T-helper 2 cell (primary cell): ENCODE data around the gene CSNK1A1.
A peak's percentile ranks its signal among the peaks of the same experiment; 100 is the strongest.
"Not testable (repeated sequence)": the region's sequence is repeated elsewhere in the genome, so short reads cannot be mapped to it uniquely, and the experiment has no call there.

Experiments used
- DNase-seq, 5 experiments: peaks; one replicate each; pipeline versions ENCODE4 v3.0.0 to v3.0.0-alpha.2; 2012 to 2022
- total RNA-seq, 2 donors: gene quantifications; one replicate each; lab custom pipeline; 2026; lab: John Stamatoyannopoulos, UW

The CSNK1A1 gene
- total RNA-seq = 214 to 247 reads per million in 2 donors

DNA sequence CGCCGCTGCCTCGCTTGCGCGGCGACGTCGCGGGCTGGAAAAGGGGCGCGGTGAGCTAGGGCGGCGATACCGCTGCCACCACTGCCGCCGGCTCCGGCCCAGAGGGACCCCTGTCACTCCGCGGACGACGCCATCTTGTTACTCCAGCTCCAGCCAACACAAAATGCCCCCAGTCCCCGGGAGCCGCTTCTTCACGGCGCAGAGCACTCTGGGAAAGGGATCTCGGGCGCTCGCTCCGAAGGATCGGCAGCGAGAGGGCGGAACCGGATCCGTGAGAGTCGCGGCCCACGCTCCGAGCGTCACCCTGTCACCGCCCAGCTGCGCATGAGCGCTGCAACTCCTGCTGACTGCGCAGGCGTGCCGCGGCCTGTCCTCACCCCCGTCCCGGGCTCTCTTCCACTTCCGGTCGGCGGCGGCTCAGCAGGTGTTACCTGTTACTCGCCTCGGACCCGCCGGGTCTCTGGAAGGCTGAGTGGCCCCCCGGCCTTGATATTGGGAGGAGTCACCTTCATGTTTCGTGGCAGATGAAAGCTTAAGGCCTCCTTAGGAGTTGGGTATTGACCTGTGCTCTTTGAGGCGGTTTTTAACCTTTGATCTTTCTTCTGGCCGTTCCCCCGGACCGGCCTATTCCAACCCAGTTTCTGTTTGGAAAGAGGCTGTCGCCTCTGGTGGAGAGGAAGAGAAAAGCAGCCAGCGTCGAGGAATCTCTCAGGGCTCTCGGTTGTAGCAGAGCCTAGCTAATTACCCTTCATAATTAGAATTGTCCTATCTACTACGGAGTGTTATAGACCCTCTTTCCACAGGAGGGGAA, at the start of gene CSNK1A1:
TSS of gene CSNK1A1 (minus strand) at position 213 of the 811 bp plus-strand sequence. CDS start 475 bp downstream, outside the sequence.
- peak; percentile 98 to 99 (median 99) for DNase-seq

DNA sequence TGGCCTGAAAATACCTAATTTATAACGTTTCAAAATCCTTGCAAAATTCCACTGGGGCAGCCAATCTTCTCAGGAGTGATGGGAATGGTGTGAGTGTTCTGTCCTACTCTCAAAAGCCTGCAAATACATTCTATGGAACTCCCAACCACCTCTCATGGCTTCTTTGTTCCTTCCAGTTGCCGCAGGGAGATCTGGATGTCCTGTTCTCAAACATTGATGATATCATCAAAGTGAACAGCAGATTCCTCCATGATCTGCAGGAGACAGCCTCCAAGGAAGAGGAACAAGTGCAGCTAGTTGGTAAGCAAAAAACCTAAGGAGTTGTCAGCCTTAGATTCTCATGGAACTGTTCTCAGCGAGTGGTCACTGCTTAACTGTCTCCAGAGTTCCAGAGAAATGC, 49.7 kb upstream of the CSNK1A1 start:
- DNase-seq = no peak

DNA sequence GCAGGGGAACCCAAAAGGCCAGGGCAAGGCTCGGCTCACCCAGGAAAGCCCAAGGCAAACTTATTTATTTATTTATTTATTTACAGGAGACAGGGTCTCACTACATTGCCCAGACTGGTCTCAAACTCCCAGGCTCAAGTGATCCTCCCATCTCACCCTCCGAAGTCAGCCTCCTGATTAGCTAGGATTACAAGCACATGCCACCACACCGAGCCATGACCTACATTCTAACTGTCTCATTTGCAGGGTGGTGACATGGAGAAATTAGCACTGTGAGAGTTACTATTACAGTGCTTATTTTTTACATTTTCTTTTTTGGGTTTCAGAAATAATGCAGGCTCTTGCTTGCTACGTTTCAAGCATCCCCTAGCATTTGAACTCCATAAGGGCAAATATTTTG, 48.1 kb upstream of the CSNK1A1 start:
- no peak for DNase-seq

GRCh38 chr5:149598966-149599365, 47.7 kb upstream of the CSNK1A1 start:
- no peak for DNase-seq

DNA sequence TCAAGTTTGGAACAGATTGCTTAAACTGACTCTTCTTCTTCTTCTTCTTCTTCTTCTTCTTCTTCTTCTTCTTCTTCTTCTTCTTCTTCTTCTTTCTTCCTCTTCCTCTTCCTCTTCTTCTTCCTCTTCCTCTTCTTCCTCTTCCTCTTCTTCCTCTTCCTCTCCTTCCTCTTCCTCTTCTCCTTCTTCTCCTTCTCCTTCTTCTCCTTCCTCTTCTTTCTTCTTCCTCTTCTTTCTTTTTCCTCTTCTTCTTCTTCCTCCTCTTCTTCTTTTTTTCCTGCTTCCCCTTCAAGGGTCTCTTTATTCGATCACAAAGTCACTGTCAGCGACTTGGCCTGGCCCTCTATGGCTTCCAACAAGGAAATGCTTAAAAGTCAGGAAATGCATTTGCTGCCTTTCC, 47.0 kb upstream of the CSNK1A1 start:
- DNase-seq = not testable (repeated sequence)

GRCh38 chr5:149597618-149598017, 46.4 kb upstream of the CSNK1A1 start:
- DNase-seq = no peak

DNA sequence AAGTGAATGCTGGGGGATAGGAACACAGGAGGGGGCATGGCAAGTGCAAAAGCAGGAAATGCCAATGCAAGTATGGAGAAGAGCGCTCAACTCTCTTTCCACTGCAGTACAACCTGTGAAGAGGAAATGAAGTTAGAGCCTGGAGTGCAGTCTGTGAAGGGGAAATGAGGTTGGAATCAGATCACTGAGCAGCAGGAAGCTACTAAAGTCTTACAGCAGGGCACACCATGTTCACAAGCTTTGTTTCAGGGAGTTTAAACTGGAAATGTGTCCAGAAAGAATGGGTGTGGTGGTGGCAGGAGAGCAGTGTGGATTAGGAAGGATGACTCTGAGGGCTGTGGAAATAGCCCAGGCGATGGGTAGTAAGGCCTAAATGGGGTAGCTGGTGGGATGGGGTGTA, 45.5 kb upstream of the CSNK1A1 start:
- DNase-seq = no peak

- not testable (repeated sequence) for DNase-seq
Observed at GRCh38 chr5:149595105-149595504, 43.9 kb upstream of the CSNK1A1 start.

DNA sequence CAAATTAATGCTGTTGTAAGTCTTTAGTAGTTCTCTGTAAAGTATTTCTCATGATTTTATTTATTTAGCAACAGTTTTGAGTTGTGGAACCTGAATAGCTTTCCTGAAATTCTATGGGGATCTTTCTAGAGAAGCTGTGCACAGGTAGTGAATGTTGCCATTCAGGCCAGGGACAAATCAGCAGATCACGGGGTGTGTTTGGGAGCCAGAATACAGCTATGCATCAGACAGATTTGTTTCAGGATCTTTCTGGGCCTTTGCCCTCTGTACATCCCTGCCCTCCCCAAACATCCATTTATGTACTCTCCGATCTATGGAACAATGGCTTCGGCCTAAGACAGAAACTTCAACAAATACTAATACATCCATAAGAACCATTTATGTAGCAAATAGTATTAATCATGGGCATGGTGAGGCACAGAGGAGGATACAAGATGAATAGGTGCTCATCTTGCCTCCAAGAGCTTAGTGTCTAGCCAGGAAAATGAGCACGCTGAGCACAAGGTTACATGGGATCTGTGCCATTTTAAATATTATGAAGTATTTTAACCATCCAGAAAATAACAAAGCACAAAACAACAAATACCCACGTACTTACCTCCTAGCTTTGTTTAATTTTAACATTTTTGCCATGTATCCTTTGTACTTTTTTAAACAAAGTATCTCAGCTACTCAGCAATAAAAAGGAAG, 43.1 kb upstream of the CSNK1A1 start:
- DNase-seq = no peak

DNA sequence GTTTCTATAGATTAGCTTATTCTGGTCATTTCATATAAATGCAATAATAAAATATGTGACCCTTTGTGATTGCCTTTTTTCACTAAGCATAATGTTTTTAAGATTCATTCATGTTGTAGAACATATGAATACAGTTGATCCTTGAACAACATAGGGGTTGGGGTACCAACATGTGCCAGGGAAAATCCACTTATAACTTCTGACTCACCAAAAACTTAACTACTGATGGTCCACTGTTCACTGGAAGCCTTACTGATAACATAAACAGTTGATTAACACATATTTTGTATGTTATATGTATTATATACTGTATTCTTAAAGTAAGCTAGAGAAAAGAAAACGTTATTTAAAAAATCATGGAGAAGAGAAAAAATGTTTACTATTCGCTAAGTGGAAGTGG, 42.1 kb upstream of the CSNK1A1 start:
- DNase-seq = no peak

- no peak for DNase-seq
Observed at GRCh38 chr5:149588936-149589335, 37.7 kb upstream of the CSNK1A1 start.

- peak in 1 of 5 experiments; percentile 53 for DNase-seq
Observed at GRCh38 chr5:149586708-149587318, 35.6 kb upstream of the CSNK1A1 start.

DNA sequence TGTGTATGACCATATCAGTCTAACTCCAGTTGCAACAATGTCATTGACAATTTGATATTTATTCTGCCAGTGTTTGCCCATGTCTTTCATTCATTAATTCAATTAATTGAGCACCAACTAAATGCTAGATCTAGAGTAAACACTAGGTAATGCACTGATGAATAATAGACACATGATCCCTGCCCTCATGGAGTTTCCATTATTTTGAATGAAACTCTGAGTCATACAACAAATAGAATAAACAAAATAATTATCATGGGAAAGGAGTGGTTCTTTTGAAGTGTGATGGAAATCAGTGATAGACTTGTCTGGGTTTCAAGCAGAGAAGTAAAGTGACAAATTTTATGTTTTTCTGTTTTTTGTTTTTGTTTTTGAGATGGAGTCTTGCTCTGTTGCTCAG, 34.7 kb upstream of the CSNK1A1 start:
- DNase-seq = no peak

DNA sequence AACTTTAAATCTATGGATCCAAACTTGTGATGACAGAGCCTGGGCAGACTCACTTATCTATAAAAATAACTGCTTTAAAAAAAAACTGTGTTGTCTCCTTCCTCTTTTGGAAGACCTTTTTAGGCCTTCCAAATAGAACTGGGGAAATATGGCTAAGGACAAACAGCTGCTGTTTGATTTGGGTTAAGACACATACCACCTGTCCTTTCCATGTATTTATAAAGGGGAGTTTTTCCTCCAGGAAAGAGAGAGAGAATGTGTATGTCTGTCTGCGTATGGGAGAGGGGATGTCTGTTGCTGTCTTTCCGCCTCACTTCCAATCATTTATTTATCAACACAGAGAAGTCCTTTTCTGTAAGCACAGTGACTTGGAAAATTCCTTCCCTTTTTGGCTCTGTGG, 32.9 kb upstream of the CSNK1A1 start:
- DNase-seq = no peak

DNA sequence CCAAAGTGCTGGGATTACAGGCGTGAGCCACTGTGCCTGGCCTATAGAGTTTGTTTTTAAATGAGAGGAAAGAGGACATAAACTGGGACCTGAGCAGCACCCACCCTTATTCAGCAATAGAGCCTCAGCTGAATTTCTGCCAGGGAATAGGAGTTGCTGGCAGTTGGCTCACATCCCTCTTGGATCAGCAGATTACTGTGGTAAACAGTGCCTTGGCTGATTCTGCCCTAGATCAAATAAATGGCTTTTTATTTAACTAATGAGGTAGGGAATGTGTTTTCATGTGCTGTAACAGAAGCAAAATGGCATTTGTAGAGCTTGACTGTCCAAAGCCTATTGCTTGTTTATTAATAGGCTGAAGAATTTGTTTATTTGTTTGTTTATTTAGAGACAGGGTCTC, 32.2 kb upstream of the CSNK1A1 start:
- no peak for DNase-seq

DNA sequence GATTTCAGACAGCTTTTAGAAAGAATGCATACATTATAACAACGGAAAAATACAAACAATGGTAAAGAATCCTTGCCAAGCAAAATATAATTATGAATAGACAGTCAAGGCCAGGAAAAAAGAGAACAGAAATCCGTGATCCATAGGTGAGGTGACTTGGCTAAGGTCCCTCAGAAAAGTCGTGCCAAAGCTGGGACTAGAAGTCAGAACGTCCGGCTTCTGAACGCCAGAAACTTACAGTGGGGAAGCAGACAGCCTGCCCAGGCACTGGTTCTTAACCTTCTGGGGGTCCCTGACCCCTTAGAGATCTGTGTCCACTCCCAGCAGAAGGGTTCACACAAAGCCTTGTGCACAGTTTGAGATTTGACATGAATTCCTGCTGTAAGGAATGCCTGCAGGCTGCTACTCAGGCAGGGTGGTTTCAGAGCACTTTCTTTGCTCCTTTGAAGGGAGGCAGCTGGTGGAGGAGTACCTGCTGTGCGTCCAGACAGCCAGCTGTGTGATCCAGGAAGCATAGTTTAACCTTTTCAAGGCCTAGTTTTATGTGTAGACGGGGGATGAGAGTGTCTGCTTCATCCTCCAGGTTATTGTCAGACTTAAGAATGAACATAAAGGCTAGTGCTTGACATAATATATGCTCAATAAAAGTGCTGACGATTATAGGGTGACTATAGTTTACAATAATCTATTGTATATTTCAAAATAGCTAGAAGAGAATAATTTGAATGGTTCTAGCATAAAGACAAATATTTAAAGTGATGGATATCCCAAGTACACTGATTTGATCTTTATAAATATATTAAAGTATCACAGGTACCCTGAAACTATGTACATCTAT, 30.9 kb upstream of the CSNK1A1 start:
- DNase-seq = peak in 1 of 5 experiments; percentile 8

DNA sequence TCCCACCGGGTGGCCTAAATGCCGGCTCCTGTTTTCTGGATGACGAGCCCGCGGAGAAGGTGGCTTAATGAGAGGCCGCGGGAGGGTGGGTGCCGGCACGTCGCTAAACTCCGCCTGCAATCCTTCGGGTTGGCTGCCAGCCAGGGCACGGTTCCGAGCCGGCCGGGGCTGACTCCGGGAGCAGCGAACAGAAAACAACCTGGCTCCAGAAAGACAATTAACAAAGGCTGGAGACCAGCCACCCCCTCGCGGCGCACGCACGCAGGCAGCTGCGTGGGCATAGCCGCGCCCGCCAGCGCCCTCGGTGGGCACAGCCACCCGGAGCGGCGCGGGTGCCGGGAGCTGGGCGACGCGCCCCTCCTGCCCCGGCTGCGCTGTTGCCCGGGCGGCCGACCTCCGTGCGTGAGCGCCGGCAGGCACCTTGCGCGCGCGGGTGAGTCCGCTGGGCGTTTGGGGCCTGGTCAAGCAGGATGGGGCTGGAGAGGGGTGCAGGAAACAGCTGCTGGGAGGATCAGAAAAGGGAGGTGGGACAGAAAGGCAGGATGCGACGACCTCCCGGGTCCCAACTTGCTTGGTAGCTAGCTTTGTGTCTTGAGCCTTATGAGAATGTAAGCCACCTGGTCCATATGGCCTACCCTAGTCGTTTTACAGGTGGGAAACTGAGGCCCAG, 30.1 kb upstream of the CSNK1A1 start, which contains the start of gene ARHGEF37:
TSS of gene ARHGEF37 (plus strand) at position 307 of the 670 bp plus-strand sequence. CDS start 16,272 bp downstream, outside the sequence.
- peak in 3 of 5 experiments; percentile 15 to 50 (median 22) for DNase-seq

GRCh38 chr5:149580808-149581191, 29.6 kb upstream of the CSNK1A1 start:
- peak in 1 of 5 experiments; percentile 8 for DNase-seq

DNA sequence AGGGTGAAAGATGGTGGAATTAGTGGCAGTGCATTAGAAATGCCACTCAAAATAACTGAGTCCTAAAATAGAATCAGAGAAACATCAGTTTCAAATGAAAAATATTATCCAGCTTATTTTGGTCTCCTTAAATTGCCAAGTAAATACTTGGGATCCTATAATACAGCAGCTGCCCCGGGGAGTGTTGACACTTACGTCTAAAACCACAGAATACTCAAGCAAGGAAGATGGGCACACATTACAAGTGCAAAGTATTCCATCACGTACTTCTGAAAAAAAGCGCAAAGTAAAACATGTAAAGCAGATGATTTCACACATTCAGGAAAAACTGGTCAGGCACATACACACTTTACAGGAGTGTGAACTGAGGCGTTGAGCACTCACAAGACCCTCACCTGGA, 27.7 kb upstream of the CSNK1A1 start:
- no peak for DNase-seq

DNA sequence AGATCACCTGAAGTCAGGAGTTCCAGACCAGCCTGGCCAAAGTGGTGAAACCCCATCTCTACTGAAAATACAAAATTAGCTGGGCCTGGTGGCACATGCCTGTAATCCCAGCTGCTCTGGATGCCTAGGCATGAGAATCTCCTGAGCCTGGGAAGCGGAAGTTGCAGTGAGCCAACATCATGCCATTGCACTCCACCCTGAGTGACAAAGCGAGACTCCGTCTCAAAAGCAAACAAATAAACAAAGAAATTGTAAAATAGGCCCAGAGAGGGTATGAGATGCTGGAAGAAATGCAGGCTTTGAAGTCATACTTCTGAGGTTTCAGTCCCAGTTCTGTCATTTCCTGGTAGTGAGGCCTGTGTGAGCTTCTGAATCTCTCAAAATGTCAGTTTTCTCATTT, 24.8 kb upstream of the CSNK1A1 start:
- peak in 1 of 5 experiments; percentile 75 for DNase-seq

DNA sequence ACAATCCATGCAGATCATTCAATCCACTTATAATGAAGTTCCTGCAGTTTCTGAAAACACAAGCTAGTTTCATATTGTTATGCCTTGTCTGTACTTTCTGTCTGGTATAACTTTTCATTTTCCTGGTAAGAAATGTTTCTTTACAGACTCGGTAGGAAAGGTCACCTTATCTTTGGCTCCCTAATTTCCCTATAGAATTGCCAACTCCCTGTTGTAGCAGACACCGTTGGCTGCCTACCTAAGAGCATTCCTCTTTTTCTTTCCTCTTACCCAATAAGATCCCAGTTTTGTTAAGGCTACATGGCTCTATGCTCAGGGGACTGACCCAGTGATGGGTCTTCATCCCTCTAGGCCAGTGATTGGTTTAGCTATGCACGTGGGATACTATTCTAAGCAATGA, 23.9 kb upstream of the CSNK1A1 start:
- DNase-seq = no peak
